NCI-H1048 (cell line): ENCODE results near the gene INPPL1.
"Not testable (repeated sequence)": the region's sequence is repeated elsewhere in the genome, so short reads cannot be mapped to it uniquely, and the experiment has no call there.

Experiments
- DNase-seq: peaks from one replicate; lab custom pipeline; 2025; lab: John Stamatoyannopoulos, UW

The INPPL1 gene

GRCh38 chr11:72224564-72225410 is at the start of gene INPPL1:
INPPL1 (plus strand) TSS chr11:72224767; CDS start chr11:72224985, 218 bp downstream.
- no peak for DNase-seq

- no peak for DNase-seq
Observed at GRCh38 chr11:72177656-72178055, 46.9 kb upstream of the INPPL1 start.

GRCh38 chr11:72179049-72179803 is 45.3 kb upstream of the INPPL1 start:
- no peak for DNase-seq

- no peak for DNase-seq
Observed at GRCh38 chr11:72179804-72180396, 44.7 kb upstream of the INPPL1 start.

- not testable (repeated sequence) for DNase-seq
Observed at GRCh38 chr11:72180892-72181552, 43.5 kb upstream of the INPPL1 start.

- DNase-seq, result not testable (repeated sequence)
Observed at GRCh38 chr11:72181553-72181958, 43.0 kb upstream of the INPPL1 start.

- DNase-seq, result no peak
Observed at GRCh38 chr11:72188267-72188666, 36.3 kb upstream of the INPPL1 start.

GRCh38 chr11:72189455-72190250 is 34.9 kb upstream of the INPPL1 start:
- no peak for DNase-seq

GRCh38 chr11:72190631-72191071 is 33.9 kb upstream of the INPPL1 start:
- no peak for DNase-seq

GRCh38 chr11:72191961-72192381 is 32.6 kb upstream of the INPPL1 start, which contains the start of gene FOLR1:
FOLR1 (plus strand) TSS chr11:72192140; CDS start chr11:72192174, 34 bp downstream.
- DNase-seq, result no peak

- no peak for DNase-seq
Observed at GRCh38 chr11:72195518-72196270, 28.9 kb upstream of the INPPL1 start.

GRCh38 chr11:72201445-72201844 is 23.1 kb upstream of the INPPL1 start:
- DNase-seq, result not testable (repeated sequence)

GRCh38 chr11:72202571-72202970 is 22.0 kb upstream of the INPPL1 start:
- no peak for DNase-seq

- no peak for DNase-seq
Observed at GRCh38 chr11:72203163-72203562, 21.4 kb upstream of the INPPL1 start.

- no peak for DNase-seq
Observed at GRCh38 chr11:72204886-72205285, 19.7 kb upstream of the INPPL1 start.

- DNase-seq, result not testable (repeated sequence)
Observed at GRCh38 chr11:72206794-72207193, 17.8 kb upstream of the INPPL1 start.

GRCh38 chr11:72208281-72208680 is 16.3 kb upstream of the INPPL1 start:
- DNase-seq, result no peak

GRCh38 chr11:72209101-72209500 is 15.5 kb upstream of the INPPL1 start:
- DNase-seq, result no peak

- no peak for DNase-seq
Observed at GRCh38 chr11:72216638-72217037, 7.9 kb upstream of the INPPL1 start, which contains the start of gene FOLR2. FOLR2 (plus strand) TSS chr11:72216794; CDS start chr11:72218585, 1,791 bp downstream.

- no peak for DNase-seq
Observed at GRCh38 chr11:72217841-72218240, 6.7 kb upstream of the INPPL1 start.
